ENCODE data around the gene KDR. TPM values are rescaled to one million over a fixed set of nuclear protein-coding genes. Genes with fewer than 3 reads are reported as not detected.

KDR gene
- total and polyA plus RNA-seq, 10 of the 15 experiments (the other 5 are each of a cell fraction or from before 2014, with no cell fraction given) = 0.04 to 0.13 TPM; not detected in 8

DNA sequence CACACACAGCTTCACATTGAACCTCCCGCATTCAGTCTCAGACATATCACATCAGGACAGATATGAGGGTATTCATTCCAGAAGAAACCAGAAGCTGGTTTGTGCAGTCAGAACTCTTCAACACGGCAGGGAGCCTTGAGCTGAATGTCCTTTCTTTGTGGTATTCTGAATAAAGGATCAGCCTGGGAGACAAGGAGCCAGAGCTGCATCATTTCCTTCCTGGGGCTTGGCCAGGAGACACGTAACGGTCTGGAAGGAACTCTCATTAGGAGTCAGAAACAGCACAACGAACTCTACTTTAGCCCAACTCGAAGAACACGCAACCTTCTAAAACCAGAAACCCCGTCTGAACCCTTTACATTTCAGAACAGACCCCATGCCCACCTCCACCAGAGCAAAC is 46.4 kb downstream of the KDR start:
- intact Hi-C loops (cut with micrococcal nuclease; ENCODE audit: unreplicated experiment) = no loop called here
- Histone ChIP-seq H3K4me3 (no peak overlapping the region), H3K4me1 (ENCODE audit: control insufficient read depth, insufficient read depth, low read length) (no peaks in the 10 kb centered on the region), H2AFZ (ENCODE audit: control insufficient read depth, low read depth, low read length) (no peak overlapping the region), H4K20me1 (ENCODE audit: control insufficient read depth, insufficient read depth) (no peaks in the 10 kb centered on the region), H3K27ac (ENCODE audit: control insufficient read depth, insufficient read depth) (no peak overlapping the region), H3K36me3 (ENCODE audit: control insufficient read depth in 2 of 2, insufficient read depth in 2 of 2, low read length in 1 of 2) (no peaks in the 10 kb centered on the region), H3K27me3 (replicated peaks in 1 of 2; ENCODE audit: control insufficient read depth in 2 of 2, insufficient read depth in 2 of 2, low read length in 1 of 2) (no peaks in the 10 kb centered on the region; a peak in 1 of 4 replicates), H3K9ac (ENCODE audit: control insufficient read depth, insufficient read depth, low read length) (no peak overlapping the region), H3K9me3 (replicated peaks; ENCODE audit: control insufficient read depth, insufficient read depth, low read length) (no peaks in the 10 kb centered on the region), H3K79me2 (ENCODE audit: control insufficient read depth, insufficient read depth, low read length) (no peaks in the 10 kb centered on the region), H3K4me2 (ENCODE audit: control insufficient read depth, insufficient read depth) (no peak overlapping the region)
- POLR2A ChIA-PET = no interaction called here
- BruUV-seq (replicated peaks) = no TSS peak
- SMC1A ChIA-PET (ENCODE audit: uncharacterized antibody, unreplicated experiment) = no interaction called here
- ATAC-seq (no peak), FAIRE-seq (no peak), DNase-seq (ENCODE audit: low read depth, low spot score) (no peak)
- WGBS (ENCODE audit: insufficient coverage, insufficient replicate concordance, low lambda C conversion rate, missing lambda C conversion rate) = 22% methylated on average over 8 of the region's 8 CpGs
- in situ Hi-C loops (cut with MboI) = no loop called here
- CTCF ChIA-PET = no interaction called here
- RAD21 ChIA-PET (ENCODE audit: unreplicated experiment) = no interaction called here
- TF ChIP-seq ZZZ3 (IDR thresholded peaks at IDR 0.05; ENCODE audit: control insufficient read depth, insufficient read length, low read depth) (no peak), BCL11A (IDR thresholded peaks at IDR 0.05; ENCODE audit: low read depth, low read length) (no peak), TAF1 (IDR thresholded peaks at IDR 0.05; ENCODE audit: borderline replicate concordance, low read depth, low read length) (no peak), PAX8 (IDR thresholded peaks at IDR 0.05) (no peak), POU2F2 (IDR thresholded peaks at IDR 0.05; ENCODE audit: borderline replicate concordance, low read depth, low read length) (no peak), SRF (IDR thresholded peaks at IDR 0.05; ENCODE audit: low read depth in 2 of 2, low read length in 2 of 2) (no peak), RB1 (IDR thresholded peaks at IDR 0.05; ENCODE audit: borderline replicate concordance) (no peak), ATF7 (IDR thresholded peaks at IDR 0.05; ENCODE audit: low read depth) (no peak), BRCA1 (IDR thresholded peaks at IDR 0.05; ENCODE audit: low read depth, low read length) (no peak), CBX5 (IDR thresholded peaks at IDR 0.05; ENCODE audit: low read depth) (no peak)
- TF ChIP-seq, protein P1, sequence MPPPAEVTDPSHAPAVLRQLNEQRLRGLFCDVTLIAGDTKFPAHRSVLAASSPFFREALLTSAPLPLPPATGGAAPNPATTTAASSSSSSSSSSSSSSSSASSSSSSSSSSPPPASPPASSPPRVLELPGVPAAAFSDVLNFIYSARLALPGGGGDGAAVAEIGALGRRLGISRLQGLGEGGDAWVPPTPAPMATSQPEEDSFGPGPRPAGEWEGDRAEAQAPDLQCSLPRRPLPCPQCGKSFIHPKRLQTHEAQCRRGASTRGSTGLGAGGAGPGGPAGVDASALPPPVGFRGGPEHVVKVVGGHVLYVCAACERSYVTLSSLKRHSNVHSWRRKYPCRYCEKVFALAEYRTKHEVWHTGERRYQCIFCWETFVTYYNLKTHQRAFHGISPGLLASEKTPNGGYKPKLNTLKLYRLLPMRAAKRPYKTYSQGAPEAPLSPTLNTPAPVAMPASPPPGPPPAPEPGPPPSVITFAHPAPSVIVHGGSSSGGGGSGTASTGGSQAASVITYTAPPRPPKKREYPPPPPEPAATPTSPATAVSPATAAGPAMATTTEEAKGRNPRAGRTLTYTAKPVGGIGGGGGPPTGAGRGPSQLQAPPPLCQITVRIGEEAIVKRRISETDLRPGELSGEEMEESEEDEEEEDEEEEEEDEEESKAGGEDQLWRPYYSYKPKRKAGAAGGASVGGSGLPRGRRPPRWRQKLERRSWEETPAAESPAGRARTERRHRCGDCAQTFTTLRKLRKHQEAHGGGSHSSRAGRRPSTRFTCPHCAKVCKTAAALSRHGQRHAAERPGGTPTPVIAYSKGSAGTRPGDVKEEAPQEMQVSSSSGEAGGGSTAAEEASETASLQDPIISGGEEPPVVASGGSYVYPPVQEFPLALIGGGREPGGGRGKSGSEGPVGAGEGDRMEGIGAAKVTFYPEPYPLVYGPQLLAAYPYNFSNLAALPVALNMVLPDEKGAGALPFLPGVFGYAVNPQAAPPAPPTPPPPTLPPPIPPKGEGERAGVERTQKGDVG (CRISPR knock-in tag; IDR thresholded peaks at IDR 0.05) = no peak
- TF ChIP-seq, protein P2, sequence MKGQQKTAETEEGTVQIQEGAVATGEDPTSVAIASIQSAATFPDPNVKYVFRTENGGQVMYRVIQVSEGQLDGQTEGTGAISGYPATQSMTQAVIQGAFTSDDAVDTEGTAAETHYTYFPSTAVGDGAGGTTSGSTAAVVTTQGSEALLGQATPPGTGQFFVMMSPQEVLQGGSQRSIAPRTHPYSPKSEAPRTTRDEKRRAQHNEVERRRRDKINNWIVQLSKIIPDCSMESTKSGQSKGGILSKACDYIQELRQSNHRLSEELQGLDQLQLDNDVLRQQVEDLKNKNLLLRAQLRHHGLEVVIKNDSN (IDR thresholded peaks at IDR 0.05; ENCODE audit: borderline replicate concordance, extremely low read length, insufficient read depth, low read depth, low read length) = no peak
